HG03354 (cell line): ENCODE data around the gene ZMYND15.

Source experiments
- ATAC-seq: cut with Tn5 transposase; IDR thresholded peaks from one replicate; pipeline ENCODE4 v1.9.1; 2021; ENCODE audit warnings: mild to moderate bottlenecking; ENCODE audit not compliant: unreplicated experiment, poor library complexity, severe bottlenecking

ZMYND15 gene

DNA sequence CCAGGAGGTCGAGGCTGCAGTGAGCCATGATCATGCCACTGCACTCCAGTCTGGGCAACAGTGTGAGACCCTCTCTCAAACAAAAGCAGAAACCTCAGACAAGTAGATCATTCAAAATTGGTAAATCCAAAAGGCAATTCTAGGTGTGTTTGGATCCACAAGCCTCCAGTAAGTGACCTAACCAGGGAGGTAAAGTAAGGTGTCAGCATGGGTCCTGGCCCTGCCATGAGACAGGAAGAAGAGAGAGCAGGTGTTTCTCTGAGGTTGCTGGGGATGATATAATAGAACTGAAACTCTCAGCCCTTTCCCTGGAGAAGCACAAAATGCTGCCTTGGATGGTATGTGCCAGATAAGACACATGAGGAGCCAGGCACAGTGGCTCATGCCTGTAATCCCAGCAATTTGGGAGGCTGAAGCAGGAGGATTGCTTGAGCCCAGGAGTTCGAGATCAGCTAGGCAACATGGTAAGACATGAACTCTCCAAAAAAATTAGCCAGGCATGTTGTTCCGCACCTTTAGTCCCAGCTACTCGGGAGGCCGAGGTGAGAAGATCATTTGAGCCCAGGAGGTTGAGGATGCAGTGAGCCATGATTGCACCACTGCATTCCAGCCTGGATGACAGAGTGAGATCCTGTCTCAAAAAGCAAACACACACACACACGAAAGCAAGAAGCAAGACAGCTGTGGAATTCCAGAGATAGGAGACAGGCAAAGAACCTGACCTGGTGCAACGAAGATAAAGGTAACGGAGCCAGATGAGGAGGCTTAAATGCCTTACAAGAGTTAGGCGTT lies 38.5 kb downstream of the ZMYND15 start:
- no peak for ATAC-seq

DNA sequence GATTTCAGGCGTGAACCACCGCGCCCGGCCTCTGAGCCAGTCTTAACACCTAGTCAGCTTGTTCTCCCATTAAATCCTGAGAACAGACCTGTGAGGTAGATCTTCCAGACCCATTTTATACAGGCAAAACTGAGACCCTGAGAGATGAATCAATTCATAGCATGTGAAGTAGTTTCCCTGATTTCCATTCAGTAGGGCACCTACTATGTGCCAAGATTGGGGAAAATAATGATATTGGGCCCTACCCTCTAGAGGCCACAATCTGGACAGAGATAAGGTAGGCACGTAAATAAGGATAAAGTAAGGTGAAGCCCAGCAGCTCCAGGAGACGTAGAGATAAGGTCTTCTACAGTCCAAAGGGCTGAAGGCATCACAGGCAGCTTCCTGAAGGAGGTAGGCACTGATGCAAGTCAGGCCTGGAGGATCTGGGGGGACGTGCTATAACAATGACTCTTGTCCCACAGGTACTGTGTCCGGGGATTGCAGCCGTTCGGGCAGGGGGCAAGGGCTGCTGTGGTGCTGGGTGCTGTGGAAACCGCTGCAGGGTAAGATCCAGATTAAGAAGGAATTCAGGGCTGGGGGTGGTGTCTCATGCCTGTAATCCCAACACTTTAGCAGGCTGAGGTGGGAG lies 40.8 kb downstream of the ZMYND15 start:
- ATAC-seq: no peak

DNA sequence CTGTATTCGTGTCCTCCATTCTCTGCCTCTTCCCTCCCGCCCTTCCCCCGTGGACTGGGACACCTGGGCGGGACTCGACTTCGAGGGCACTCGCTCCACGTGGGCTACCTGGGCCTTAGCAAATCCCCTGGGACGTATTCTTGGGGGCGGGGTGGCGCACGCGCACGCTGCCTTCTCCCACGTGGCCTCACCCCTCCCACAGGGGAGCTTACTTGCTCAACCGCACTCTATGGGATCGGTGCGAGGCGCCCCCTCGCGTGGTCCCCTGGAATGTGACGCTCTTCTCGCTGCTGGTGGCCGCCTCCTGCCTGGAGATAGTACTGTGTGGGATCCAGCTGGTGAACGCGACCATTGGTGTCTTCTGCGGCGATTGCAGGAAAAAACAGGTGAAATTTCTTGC lies 43.0 kb downstream of the ZMYND15 start:
- ATAC-seq: no peak

DNA sequence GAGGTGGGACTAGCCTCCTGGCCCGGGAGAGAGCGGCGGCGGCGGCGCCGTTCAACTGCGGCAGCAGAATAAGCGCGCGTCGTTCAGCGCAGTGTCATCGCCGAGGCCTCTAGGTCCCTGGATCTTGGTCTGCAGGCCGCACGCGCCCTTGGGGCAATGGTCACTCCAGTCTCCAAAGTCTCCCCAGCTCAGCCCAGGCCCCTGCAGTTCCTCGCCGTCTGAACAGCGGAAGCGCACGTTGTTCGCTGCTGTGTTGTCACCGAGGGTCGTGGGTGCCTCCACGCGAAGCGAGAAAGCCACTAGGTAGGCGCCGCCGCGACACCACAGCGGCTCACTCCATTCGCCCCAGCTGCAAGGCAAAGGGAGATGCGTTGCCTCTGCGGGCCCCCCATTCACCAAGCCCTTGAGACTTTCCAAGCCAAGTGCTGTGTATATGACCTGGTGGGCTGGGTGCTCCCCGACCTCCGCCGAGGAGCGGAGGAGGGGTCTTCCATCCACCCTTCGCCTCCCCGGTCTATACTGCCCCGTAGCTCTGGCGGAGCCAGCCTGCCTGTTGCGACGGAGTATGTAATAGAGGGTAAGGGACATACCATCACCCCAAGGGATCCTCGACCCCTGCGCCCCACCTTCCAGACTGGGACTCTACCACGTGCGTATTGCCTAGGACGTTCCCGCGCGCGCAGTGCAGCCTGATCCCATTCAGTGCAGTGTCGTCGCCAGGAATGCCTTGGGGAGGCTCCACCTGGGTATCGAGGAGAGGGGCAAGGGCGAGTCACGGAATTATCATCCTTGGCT lies 45.9 kb downstream of the ZMYND15 start:
- ATAC-seq: no peak

DNA sequence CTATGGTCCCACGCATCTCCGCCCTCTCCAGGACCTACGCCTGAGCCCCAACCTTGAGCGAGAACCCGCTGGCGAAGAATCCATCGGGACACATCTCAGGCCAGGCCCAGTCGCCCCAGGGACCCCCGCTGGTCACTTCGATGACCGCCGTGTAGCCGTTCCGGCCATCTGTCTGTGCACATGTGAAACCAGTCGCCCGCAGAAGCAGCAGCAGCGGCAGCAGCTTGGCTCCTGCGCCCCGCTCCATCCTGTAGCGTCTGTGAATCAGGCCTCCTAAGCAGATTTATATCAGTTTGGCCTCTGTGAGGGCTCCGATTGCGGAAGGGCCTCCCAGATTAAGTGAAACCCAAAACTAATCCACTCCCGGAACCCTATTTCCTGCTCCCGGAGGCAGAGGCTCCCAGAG lies 46.5 kb downstream of the ZMYND15 start, which contains the start of gene VMO1:
TSS of gene VMO1 (minus strand) at position 259 of the 406 bp plus-strand sequence. CDS start at position 247, 12 bp downstream.
- ATAC-seq: no peak

DNA sequence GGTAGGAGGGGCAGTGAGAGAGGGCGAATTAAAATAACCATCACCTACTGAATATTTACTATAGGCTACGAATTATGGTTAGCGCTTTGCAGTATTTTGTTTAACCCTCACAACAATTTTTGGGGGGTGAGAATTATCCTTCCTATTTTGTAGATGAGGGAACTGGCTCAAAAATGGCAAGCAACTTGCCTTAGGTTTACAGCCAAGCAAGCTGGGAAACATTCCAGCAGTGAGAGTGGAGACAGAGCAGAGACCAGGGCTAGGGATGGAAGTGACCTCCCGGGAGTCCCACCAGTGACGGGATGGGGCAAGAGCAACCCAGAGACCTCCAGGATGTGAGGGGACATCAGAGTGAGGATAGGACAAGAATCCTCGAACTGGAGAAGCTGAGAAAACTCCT lies 46.9 kb downstream of the ZMYND15 start:
- no peak for ATAC-seq

DNA sequence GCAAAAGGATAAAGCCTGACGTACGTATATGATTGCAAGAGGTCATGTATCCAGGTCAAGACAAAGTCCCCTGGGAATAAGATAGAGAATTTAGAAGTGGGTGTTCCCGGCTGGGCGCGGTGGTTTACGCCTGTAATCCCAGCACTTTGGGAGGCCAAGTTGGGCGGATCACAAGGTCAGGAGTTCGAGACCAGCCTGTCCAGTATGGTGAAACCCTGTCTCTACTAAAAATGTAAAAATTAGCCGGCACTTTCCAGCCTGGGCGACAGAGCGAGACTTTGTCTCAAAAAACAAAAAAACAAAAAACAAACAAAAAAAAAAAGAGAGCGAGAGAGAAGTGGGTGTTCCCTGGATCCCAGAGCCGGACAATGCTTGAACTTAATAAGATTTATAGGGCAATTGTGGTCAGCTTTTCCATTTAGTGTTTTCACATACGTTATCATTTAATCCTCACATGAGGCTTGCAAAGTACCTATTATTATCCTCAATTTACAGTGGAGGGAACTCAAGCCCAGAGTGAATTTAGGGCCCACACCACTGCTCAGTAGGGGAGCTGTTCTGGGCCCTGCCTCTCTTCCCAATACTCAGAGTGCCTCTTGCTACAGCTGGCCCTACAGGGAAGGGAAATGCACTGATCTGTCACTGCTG lies 48.6 kb downstream of the ZMYND15 start:
- no peak for ATAC-seq

DNA sequence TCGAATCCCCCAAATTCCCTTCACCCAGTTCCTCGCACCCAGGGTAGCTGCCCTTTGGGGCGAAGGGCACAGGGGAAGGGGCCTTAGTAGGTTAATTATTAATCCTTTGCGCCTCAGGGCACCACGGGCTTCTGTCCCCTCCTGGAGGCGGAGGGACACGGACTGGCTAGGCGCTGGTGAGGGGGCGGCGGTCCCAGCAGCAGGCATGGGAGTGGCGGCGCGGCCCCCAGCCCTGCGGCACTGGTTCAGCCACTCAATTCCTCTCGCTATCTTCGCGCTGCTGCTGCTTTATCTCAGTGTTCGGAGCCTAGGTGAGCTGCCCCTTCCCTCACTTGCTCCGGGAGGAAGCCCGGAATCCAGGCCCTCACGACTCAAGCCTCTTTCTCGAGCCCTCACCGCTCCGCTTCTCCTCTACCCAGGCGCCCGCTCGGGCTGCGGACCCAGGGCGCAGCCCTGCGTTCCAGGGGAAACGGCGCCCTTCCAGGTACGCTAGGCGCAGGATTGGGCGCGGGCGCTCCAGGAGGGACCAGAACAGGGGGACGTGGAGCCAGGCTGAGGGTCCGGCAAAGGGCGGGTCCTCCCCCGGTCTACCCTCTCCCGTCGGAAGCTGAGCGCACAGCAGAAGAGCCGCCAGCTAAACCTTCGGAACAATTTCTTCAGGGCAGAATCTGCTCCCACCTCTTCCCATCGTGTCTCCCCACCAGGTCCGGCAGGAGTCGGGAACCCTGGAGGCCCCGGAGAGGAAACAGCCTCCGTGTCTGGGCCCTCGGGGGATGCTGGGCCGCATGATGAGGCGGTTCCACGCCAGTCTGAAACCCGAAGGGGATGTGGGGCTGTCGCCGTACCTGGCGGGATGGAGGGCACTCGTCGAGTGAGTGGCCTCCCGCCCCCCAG lies 49.4 kb downstream of the ZMYND15 start, which contains the start of gene GLTPD2:
TSS of gene GLTPD2 (plus strand) at position 158 of the 894 bp plus-strand sequence. CDS start at position 206, 48 bp downstream.
- no peak for ATAC-seq

DNA sequence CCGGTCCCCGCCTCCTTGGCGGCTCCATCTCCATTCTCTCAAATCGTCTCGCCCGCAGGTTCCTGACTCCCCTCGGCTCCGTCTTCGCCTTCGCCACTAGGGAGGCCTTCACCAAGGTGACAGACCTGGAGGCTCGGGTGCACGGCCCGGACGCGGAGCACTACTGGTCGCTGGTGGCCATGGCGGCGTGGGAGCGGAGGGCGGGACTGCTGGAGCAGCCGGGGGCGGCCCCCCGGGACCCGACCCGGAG lies 50.0 kb downstream of the ZMYND15 start:
- ATAC-seq: no peak

DNA sequence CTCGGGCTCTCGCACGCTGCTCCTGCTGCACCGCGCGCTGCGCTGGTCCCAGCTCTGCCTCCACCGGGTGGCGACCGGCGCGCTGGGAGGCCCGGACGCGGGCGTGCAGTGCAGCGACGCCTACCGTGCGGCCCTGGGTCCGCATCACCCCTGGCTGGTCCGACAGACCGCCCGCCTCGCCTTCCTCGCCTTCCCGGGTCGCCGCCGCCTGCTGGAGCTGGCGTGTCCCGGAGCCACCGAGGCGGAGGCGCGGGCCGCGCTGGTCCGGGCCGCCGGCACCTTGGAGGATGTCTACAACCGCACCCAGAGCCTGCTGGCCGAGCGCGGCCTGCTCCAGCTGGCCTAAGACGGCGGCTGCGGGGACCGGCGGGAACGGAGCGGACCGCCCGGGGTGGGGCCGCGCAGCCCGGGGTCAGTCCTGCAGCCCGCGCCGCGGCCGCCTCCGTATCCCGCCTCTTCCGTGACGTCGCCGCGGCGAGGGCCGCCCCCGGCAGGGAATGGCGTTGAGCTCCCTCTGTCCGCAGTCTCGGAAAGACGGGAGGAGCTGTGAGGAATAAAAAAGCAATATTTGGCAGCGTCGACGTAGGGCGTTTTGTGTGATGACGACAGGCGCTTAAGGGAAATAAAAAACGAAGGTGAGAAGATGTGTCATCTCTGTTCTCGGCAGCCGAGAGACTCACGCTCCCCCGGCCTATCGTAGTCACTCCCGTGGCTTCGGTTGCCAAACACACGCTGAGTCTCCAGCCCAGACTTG lies 50.5 kb downstream of the ZMYND15 start:
- ATAC-seq: peak; percentile 82

DNA sequence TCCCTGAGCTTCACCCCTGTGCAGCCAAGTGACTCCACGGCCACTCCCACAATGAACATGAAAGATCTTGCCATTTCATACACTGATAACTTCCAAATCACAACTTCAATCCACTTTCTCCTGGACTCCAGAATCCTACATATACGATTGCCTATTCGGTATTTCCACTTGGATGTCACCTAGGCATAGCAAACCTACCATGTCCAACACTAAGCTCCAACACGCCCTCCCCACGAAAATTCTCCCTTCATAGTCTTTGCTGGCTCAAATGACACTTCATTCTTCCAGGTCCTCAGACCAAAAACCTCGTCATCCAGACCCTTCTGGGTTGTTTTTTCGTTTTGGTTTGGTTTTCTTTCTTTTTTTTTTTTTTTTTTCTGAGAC lies 51.1 kb downstream of the ZMYND15 start:
- ATAC-seq: no peak

DNA sequence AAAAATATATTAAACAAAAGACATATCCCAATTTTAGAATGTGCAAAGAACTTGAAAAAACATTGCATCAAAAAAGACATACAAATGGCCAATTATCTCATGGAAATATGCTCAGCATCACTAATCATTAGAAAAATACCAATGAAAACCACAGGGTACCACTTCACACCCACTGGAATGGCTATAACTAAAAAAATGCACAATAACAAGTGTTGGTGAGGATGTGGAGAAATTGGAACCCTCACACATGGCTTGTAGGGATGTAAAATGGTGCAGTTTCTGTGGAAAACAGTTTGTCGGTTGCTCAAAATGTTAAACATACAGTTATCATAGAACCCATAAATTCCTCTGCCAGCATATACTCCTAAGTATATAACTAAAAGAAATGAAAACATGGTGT lies 55.5 kb downstream of the ZMYND15 start:
- ATAC-seq: no peak
